ENCODE results near the gene P2RY2.
"Not testable (repeated sequence)": the region's sequence is repeated elsewhere in the genome, so short reads cannot be mapped to it uniquely, and the experiment has no call there.

The P2RY2 gene

DNA sequence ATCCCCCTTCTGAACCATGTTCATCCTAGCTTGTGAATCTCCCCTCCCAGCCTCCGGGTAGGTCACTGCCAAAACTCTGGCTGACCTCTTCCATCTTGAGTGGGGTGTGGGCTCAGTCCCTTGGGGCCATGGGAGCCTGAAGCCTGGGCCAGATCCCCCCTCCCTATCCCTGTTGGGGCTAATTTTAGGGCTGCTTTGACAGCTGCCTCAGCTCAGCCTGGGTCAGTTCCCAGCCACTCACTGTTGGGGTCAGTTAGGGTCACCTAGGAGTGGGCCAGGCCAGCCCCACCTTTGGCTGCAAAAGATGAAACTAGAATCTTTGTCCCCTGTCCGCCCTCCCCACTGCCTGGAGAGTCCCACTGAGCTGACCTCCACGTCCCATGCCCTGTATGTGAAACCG is 29.8 kb upstream of the P2RY2 start:
- no peak for DNase-seq

DNA sequence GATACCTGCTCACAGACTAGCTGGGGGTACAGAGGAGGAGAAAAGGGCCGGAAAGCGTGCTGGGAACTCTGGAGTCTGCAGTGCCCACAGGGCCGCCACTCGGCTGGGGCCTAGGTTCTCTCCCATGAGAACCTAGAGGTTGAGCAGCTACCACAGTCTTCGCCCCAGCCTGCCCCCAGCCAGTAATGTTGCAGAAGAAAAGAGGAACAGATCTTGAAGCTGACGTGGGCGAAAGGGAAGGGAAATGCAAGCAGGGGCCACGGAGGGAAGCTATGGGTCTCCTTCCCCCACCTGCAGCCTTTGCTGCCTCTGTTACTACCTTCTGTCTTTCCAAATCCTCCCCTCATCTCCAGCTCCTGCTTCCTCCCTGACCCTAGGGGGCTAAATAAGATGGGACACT is 28.8 kb upstream of the P2RY2 start:
- DNase-seq: no peak

- DNase-seq: no peak
Measured at GRCh38 chr11:73189723-73190556, 28.1 kb upstream of the P2RY2 start.

- no peak for DNase-seq
Measured at GRCh38 chr11:73190557-73190885, 27.6 kb upstream of the P2RY2 start.

GRCh38 chr11:73191151-73191550 is 26.9 kb upstream of the P2RY2 start:
- no peak for DNase-seq

DNA sequence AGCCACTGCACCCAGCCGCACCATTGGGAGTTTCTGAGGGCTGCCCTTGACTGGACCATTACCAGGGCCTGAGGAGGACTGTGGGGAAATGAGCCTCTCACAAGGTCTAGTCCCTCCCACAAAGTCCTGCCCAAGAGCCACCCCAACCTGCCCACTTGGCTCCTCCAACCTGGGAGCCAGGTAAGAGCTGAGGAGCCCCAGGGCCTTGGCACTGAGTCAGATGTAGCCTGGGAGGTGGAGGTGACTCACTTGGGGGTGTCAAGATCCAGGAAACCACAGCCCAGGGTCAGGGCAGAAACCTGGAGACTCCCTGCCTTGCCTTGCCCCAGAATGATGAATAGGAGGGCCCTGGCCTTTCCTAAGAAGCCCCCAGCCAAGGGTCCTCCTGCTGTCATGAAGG is 25.8 kb upstream of the P2RY2 start:
- no peak for DNase-seq

DNA sequence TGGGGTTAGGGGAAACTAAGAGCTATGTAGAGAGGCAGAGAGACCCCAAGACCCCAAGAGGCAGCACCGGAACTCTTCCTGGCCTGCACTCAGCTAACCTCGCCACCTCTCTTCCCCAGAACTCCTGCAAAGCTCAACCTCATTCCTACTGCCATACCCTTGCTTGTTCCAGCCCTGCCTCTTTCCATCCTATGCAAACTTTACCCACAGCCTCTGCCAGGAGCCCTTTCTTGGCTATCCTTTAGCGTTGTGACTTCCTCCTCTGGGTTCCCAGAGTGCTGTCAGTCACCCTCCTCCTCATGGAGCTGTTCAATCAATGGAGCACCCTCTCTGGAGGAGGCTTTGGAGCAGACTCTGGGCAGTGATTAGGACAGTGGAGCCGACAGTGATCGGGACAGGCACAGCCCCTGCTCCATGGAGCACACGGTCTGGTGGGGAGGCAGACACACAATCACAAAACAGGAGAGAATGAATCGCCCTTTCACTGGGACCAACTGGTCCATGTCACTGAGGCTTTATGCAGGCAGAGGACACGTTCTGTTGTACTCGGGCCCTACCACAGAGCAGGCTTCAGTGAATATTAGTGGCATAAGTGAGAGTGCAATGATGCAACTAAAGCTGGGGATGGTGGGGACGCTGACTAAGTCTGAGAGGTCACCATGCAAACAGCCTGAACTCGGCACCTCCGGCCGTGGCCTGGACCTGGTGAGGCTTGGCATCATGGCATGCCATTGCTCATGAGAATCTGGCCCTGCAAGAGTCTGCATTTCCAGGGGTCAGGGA is 24.6 kb upstream of the P2RY2 start:
- DNase-seq: peak in 1 of 2 experiments; percentile 19

DNA sequence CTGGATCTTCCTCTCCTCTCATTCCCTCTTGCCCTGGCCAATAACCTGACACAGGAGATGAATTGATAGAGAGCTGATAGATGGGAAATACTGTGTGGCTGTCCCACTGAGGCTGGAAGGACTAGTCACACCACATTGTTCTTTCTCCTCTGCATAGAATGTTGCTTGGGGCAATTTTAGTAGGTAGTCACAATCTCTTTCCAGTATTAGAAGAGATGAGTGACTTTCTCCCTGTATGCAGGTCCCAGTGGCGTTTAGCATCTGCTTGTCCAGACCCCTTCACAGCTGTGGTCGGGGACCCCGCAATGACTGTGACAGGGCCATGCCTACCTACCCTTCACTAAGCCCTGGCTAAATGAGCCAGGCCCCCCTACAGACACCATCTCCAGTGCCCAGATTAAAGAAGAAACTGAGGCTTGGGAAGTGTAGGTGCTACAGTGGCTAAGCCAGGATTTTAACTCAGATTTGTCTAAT is 24.0 kb upstream of the P2RY2 start:
- DNase-seq: no peak

- DNase-seq: no peak
Measured at GRCh38 chr11:73194593-73194992, 23.5 kb upstream of the P2RY2 start.

DNA sequence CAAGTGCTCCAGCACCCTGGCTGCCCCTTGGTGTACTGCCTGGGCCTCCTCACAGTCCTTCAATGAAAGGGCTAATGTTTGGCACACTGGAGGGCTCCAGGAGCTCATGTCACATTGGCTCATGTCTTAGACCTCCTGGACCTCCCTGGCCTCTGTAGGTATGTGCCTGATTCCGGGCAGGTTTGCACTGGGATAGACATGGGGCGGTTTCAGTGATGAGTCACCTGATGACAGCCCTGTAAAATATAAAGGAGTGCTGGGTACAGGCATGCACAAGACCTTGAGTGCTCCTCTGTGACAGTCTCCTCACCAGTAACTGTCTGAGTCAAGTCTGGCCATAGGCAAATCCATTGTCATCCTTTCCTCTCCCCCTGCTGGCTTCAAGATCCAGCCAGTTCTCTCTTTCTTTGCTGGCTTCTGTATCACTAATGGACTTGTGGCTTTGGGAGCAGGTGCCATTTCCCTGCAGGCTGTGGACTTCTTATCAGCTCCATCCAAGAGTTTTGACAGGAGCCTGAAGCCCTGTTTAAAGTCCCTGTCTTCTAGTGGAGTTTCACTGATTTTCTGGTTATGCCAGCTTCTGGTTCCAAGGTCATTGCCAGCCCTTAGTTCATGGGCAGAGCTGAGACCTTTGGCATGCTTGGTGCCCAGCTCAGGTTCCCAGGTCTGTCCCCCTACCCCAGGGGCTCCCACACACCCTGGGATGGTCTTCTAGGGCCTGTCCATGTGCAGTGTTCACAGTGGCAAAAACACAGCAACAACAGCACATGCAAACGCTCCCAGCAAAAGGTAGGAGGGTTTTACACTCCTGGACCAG is 22.7 kb upstream of the P2RY2 start:
- DNase-seq: no peak

DNA sequence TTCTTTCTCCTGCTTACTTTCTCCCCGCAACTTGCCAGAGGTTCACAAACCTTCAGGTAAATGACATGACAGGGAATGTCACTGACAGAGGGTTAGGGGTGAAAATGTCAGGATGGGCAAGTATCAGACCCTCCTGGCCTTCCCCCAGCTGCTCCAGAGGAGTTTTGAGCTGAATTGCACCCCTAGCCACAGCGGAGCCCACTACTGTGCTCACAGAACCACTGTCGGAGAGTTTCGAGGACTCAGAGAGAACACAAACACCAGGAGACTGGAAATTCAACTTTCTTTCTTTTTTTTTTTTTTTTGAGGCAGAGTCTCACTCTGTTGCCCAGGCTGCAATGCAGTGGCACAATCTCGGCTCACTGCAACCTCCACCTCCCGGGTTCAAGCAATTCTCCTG is 21.5 kb upstream of the P2RY2 start:
- no peak for DNase-seq

DNA sequence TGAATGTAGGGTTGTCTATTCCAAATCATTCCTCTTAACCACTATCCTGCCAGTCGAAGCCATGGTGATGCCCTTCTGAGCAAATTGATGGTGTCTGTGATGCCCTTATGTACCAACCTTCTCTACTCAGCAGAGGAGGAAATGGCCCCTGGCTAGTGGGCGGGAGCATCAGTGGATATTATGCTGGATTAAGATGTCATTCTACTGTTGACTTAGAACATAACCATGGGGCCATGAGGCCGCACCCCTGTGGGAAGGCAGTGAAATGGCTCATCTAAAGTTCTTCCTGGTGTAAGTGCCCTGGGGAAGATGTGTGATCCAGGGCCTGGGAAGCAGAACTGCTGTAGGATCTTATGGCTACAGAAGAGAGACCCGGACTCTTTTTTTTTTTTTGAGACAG is 20.7 kb upstream of the P2RY2 start:
- no peak for DNase-seq

- DNase-seq: not testable (repeated sequence)
Measured at GRCh38 chr11:73197787-73198186, 20.3 kb upstream of the P2RY2 start.

DNA sequence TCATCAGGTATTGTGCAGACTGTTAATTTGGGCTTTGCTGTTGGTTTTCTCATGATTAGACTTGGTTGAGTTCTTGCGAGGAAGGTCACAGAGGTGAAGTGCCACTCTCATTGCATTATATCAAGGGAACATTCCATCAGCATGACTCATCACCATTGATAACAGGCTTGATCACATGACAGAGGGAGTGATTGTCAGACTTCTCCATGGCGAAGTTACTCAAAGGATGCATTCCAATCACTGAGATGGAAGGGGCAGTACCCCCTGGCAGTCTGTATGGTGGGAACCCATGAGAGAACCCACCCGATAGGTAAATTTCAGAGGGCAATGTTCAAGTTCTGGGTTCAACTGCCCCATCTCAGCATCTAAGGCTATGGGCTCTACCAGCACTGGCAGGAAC is 19.4 kb upstream of the P2RY2 start:
- no peak for DNase-seq

GRCh38 chr11:73199446-73199845 is 18.6 kb upstream of the P2RY2 start:
- no peak for DNase-seq

- peak in 1 of 2 experiments; percentile 80 for DNase-seq
Measured at GRCh38 chr11:73200256-73200655, 17.8 kb upstream of the P2RY2 start.

GRCh38 chr11:73201249-73201648 is 16.8 kb upstream of the P2RY2 start:
- DNase-seq: no peak

DNA sequence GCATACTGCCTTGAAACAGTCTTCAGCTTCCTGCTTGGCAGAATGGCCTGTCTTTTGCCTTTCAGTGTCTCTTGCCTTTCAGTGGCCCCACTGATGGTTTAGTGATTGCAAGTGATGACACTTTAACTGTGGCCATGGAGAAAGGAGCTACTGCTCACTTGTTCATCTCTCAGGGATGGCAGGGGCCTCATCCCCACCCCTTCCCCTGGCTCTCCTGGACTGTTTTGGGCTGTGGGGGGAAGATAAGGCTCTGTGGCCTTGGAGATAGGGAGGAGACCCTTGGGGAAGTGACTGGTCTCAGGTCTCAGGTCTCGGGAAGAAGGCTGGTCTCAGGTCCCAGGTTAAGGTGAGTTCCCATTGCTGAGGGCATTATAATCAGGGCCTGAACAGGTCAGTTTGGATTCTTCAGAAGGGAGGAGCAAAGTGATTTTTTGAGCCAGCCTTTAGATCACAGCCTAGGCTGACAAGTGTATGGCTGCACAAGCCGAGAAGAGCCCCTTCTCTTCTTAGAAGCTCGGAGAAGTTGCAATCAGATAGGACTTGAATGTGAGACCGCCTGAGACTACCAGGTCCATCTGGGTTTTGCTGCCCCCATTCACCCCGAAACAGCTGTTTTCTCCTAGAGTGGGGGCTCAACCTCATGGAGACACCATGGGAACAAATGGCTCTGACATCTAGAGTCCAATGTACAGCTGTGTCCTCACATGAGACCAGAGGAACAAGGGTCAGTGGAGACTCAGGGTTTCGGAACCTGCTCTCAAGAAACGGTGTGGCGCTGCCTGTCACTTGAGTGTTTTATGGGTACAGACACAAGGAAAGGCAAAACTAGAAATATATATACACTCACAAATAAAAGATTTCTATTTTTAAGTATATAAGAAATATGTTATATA is 15.9 kb upstream of the P2RY2 start:
- DNase-seq: no peak

- no peak for DNase-seq
Measured at GRCh38 chr11:73203322-73203721, 14.8 kb upstream of the P2RY2 start.

- DNase-seq: no peak
Measured at GRCh38 chr11:73203790-73204189, 14.3 kb upstream of the P2RY2 start.

DNA sequence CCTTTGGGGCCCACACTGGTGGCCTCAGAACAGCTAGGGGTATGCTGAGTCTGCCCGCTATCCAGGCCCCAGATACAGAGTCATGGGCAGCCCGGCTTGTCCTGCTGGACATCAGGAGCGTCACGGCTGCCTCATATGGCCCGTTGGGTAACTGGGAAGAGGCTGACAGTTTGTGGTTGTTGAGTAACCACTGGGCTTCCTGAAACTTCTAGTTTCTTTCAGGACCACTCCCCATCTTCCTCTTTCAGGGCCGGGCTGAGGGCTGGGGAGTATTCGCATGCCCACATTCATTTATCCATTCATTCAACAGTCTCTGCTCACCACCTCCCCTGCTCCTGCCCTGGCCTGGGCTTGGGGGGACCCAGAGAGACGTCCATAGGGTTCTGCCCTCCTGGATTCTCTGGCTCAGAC is 13.4 kb upstream of the P2RY2 start:
- no peak for DNase-seq

GRCh38 chr11:73205661-73206343 is 12.3 kb upstream of the P2RY2 start:
- no peak for DNase-seq

Data from NCI-H526 (cell line).